AG08396 (cell line): Measurements from ENCODE around the gene APOBR.
"Not testable (repeated sequence)": the region's sequence is repeated elsewhere in the genome, so short reads cannot be mapped to it uniquely, and the experiment has no call there.

Source experiments
- DNase-seq: peaks from one replicate; pipeline ENCODE4 v3.0.0; 2012; ENCODE audit warnings: low spot score, mixed read lengths

APOBR gene

DNA sequence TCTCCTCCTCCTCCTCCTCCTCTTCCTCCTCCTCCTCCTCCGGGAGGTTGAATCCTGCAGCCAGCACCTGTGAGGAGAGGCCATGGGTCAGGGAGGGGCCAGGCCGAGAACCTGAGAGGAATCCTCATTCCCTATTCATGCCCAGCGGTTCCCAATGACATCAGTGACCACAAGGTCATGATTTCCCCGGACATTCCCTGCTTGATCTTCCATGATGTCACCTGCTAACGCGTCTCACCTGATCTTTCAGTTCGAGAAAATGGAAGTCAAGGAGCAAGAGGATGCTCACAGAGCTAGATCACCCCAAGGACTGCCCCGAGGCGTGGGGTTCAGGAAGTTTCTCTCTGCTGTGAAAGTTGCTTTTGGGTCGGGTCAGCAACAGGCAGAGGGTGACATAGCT, 5.4 kb downstream of the APOBR start:
- no peak for DNase-seq

- not testable (repeated sequence) for DNase-seq
These were observed 6.2 kb downstream of the APOBR start for GRCh38 chr16:28500476-28501180.

DNA sequence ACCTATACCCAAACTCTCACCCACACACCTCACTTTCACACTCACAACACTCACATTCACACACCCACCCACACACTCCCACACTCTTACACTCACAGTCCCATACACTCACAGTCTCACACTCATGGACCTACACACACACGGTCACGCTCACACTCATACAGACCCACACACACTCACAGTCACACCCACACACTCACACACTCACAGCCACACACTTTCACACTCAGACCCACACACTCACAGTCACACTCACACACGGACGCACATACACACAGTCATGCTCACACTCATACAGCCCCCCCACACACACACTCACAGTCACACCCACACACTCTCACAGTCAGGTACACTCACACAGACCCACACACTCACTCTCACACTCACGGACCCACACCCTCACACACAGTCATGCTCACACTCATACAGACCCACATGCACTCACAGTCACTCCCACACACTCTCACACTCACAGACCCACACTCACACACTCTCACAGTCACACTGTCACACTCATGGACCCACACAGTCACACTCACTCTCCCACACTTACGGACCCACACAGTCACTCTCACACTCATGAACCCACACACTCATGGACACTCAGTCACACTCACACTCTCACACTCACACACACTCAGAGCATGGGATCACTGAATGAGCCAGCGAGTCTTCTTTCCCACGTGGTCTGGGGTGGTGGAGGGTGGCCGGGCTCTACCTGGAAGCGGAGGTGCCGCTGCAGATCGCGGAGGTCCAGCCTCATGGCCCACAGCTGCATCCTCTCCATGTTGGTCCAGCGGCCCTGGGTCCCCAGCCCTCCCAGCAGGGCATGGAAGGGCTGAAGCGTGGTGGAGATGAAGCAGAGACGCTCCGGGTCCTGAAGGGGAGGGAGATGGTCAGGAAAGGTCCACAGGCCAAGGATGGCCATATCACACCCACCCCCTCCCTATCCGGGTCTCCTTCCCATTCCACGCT, 7.1 kb downstream of the APOBR start:
- no peak for DNase-seq

DNA sequence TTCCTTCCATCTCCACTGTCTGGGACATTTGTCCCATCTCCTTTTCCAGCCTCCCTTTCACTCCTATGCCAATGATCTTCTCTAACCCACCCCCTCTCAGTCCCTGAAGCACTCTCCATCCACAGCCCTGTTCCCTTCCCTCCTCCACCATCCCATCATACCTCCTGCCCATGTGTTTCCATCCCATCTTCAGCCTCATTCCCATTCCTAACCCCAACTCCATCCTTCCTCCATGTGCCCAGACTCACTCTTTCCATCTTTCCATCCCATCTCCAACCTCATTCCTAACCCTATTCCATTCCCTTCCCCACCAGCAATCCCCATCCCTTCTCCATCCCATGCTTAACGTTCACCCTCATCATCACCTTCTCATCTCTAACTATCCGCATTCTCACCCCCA, 7.8 kb downstream of the APOBR start:
- DNase-seq = no peak

DNA sequence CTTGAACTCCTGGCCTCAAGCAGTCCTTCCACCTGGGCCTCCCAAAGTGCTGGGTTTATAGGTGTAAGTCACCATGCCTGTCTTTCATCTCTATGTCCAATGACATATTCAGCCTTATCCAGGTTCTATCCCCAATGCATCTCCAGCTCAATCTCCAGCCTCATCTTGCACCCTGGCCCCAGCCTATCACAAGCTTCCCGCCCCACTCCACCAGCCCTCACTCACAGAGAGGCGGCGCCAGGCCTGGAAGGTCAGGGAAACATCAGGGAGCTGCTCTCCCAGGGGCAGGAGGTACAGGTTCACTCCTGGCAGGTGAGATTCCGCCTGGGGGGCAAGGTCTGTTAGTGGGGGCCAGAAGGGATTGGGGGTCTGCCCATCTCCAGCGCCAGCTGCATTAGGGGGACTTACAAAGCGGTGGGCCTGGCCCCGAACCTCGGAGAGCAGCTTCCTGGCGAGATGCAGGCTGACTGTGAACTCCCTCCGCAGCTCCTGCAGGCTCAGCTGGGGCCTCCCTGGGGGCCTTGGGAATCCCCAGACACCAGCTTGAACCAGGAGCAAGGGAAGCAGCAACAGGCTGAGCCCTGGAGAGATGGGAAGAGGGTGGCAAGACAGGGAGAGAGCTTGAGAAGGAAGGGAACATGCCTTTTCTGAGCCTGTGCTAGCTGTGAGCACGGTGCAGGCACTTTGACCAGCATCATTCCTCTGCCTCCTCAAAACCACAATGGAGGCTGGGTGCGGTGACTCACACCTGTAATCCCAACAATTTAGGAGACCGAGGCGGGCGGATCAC, 9.2 kb downstream of the APOBR start:
- no peak for DNase-seq

DNA sequence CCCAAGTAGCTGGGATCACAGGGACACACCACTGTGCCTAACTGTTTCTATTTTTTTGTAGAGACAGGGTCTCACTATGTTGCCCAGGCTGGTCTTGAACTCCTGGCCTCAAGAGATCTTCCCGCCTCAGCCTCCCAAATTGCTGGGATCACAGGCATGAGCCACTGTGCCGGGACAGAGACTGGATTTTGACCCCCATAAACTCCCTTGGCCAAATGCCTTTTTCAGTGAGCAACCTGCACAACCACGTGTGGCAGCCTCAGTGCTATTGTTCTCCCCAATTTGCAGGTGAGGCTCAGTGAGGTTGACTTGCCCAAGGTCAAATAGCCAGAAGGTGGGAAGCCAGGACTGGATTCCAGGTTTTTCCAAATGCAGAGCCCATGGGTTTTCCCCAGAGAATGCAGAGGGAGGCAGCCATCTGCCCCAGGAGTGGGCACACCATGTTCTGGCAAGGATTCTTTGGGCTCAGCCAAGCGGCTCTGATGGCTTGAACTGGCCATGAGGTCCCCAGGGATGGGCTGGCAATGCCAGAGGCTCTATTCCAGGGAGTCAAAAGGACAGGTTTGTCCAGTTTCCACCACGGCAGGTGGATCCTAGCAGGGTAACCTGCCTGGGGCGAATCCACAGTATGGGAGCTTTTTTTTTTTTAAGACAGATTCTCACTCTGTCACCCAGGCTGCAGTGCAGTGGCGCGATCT, 10.4 kb downstream of the APOBR start:
- DNase-seq = no peak

DNA sequence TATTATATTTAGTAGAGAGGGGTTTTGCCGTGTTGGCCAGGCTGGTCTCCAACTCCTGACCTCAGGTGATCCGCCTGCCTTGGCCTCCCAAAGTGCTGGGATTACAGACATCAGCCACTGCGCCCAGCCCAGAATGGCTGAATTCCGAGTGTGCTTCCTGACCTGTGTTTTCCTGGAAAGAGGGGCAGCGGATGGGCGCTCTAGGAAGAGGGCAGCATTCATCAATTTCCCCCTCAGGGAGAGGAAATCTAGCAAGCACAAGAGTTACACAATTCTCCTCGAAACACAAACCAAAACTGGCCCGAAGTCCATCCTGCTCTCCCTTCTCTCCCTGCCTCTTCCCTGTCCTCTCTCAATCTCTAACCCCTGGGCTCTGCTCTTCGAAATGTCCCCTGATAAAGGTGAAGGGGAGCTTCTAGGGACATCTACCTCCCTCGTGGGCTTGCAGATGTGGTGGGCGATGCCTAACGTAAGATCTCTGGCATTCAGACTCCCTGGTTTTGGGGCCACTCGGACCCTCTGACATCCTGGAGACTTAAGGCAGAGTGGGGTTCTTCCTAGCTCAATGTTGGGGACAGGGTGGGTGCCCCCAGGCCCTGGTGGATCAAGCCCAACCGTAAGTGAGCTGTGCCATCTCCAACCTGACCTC, 11.2 kb downstream of the APOBR start:
- DNase-seq = no peak

- DNase-seq = no peak
These were observed 16.6 kb downstream of the APOBR start for GRCh38 chr16:28511031-28511430.

DNA sequence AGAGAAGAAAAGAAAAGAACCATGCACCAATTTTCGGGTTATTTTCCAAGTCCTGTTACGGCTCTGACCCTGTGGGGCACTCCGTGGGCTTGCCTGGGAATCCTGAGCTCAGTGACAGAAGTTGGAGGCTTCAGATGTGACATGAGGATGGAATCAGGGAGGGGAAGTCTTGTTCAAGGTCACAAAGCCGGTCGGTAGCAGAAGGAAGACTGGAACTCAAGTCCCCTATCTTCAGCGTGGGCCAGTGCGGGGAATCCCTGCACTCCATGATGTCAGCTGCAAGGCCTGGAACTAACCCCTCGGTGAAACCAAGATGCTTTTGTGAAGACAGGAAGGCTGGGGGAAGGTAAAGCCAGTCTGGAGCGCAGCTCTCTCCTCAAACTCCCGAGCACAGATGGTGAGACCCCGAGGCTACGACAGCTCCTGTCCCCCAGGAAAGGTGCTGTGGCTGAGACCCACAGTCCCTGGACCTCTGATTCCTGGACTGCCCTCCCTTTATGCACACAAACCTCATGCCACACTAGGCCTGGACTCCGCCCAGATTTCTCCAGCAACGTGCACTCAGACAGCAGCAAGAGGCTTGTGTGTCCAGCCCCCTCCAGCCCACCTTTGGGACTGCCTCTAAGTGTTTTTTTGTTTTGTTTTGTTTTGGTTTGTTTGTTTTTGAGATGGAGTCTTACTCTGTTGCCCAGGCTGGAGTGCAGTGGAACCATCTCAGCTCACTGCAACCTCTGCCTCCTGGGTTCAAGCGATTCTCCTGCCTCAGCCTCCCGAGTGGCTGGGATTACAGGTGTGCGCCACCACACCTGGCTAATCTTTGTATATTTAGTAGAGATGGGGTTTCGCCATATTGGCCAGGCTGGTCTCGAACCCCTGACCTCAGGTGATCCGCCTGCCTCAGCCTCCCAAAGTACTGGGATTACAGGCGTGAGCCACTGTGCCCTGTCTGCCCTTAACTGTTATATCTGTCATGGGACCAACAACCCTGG, 17.7 kb downstream of the APOBR start:
- no peak for DNase-seq

DNA sequence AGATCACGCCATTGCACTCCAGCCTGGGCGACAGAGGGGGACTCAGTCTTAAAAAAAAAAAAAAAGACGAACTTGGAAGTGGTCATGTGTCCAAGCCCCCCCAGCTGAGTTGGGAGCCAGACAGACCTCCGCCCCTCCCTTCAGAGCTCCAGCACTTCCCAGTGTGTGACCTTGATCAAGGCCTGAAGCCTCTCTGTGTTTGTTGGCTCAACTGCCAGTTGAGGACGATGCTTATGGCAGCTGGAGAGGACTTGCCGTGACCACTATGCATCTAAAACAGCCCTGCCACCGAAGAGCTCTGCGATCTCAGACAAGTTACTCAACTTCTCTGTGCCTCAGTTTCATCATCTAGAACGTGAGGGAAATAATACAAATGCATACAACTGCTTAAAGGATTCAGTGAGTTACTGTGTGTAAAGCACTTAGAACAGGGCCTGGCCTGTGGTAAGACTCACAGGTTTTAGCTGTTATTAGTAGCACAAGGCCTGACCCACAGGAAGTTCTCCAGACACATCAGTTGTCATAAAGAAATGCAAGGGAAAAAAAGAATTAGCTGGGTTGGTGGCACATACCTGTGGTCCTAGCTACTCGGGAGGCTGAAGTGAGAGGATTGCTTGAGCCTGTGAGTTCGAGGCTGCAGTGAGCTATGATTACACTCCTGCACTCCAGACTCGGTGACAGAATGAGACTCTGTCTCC, 19.2 kb downstream of the APOBR start:
- DNase-seq = no peak

DNA sequence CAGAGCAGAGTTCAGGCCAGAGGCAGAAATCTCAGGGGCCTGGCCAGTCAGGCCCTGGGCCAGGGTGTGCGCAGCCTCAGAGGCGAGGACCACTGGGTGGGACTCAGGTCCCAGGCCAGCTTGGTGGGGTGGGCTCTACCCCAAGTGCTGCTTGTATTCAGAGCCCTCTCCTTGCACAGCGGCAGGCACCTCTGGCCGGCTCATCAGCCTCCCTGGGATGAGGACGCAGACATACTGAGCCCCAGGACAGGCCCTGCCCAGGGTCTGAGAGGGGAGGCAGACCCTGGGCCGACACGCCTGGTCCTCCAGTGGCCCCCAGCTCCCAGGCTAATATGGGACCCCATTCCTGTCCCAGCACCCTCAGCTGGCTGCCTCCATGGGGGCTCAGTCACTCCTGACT, 19.8 kb downstream of the APOBR start:
- DNase-seq = no peak

GRCh38 chr16:28520672-28521071, 26.2 kb downstream of the APOBR start:
- DNase-seq = no peak

DNA sequence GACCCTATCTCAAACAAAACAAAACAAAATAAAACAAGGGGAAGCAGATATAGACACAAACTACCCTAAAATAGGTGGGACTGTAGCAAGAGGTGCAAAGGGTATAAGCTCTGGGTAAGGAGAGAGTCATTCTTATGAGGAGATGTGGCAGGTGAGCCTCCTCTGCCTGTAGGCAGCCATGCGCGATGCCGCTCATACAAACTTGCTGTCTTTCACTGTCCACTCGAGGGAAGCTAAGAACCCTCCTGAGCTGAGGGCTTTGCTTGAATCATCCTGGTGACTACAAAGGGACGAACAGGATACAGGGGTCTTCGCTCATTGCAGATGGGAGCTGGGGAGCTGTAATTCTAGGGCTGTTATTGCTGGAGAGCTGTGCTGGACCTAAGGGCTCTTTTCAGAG, 27.0 kb downstream of the APOBR start:
- DNase-seq = no peak

DNA sequence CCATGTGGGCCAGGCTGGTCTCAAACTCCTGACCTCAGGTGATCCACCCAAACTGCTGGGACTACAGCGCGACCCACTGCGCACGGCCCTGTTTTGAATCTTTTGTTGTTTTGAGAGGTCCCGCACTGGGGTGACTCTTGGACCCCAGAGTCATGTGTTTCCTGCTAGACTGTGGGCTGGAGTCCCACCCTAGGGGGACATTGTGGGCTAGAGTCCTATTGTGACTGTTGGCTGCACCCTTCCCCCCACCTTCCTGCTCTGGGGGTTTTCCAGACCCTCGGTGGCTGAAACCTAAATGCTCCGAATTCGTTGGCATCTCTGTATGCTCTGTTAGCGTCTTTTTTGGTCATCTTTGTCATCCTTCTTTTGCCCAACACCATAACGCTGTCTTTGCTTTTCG, 28.3 kb downstream of the APOBR start:
- DNase-seq = no peak

- DNase-seq = no peak
These were observed 30.3 kb downstream of the APOBR start for GRCh38 chr16:28524681-28525171.

- no peak for DNase-seq
These were observed 32.0 kb downstream of the APOBR start for GRCh38 chr16:28526201-28527099.

- not testable (repeated sequence) for DNase-seq
These were observed 32.8 kb downstream of the APOBR start for GRCh38 chr16:28527100-28527785.

GRCh38 chr16:28527985-28528384, 33.5 kb downstream of the APOBR start:
- no peak for DNase-seq
